Right forelimb (tissue), 1 donor: ENCODE data around the gene NRL.

ENCODE experiments used
- DNase-seq: peaks from one replicate; pipeline ENCODE4 v3.0.0-alpha.2; 2018

NRL gene

GRCh38 chr14:24080888-24081738 is 33.6 kb downstream of the NRL start:
- no peak for DNase-seq

GRCh38 chr14:24080142-24080530 is 34.6 kb downstream of the NRL start:
- DNase-seq = no peak

- DNase-seq = no peak
These were observed 35.1 kb downstream of the NRL start for GRCh38 chr14:24079491-24080141.

GRCh38 chr14:24078146-24078545 is 36.6 kb downstream of the NRL start:
- DNase-seq = no peak

GRCh38 chr14:24077086-24077485 is 37.7 kb downstream of the NRL start:
- DNase-seq = no peak

GRCh38 chr14:24076302-24076601 is 38.5 kb downstream of the NRL start:
- no peak for DNase-seq

- no peak for DNase-seq
These were observed 39.1 kb downstream of the NRL start for GRCh38 chr14:24075485-24076301.

- no peak for DNase-seq
These were observed 39.9 kb downstream of the NRL start for GRCh38 chr14:24074625-24075484.

- no peak for DNase-seq
These were observed 41.6 kb downstream of the NRL start for GRCh38 chr14:24072881-24073877.

GRCh38 chr14:24072436-24072835 is 42.3 kb downstream of the NRL start:
- DNase-seq = no peak

- DNase-seq = no peak
These were observed 42.8 kb downstream of the NRL start for GRCh38 chr14:24071836-24072430.

GRCh38 chr14:24071144-24071697 is 43.5 kb downstream of the NRL start, which contains the start of gene CPNE6:
Gene CPNE6 (plus strand): TSS chr14:24071562. CDS start chr14:24072937, 1,375 bp downstream.
- DNase-seq = no peak

- DNase-seq = no peak
These were observed 44.2 kb downstream of the NRL start for GRCh38 chr14:24070285-24071143.

GRCh38 chr14:24069411-24069735 is 45.4 kb downstream of the NRL start:
- DNase-seq = no peak

GRCh38 chr14:24068711-24069410 is 45.9 kb downstream of the NRL start:
- no peak for DNase-seq

GRCh38 chr14:24067133-24068082 is 47.3 kb downstream of the NRL start:
- DNase-seq = no peak

GRCh38 chr14:24066496-24067132 is 48.1 kb downstream of the NRL start:
- DNase-seq = no peak
